Measurements from ENCODE around the gene PPT2. TPM values are rescaled to one million over a fixed set of nuclear protein-coding genes. Genes with fewer than 3 reads are reported as not detected.

PPT2 gene
- total and polyA plus RNA-seq, 2 of the 8 experiments (the other 6 are each of a cell fraction or from before 2014, with no cell fraction given), result 24.1 to 39.5 TPM

- DNase-seq (ENCODE audit: low read depth in 1 of 2, low spot score in 2 of 2), result no peak
- Histone ChIP-seq H3K9me3 (ENCODE audit: insufficient read depth in 2 of 2, low read depth in 1 of 2, low read length in 1 of 2) (no peaks in the 10 kb centered on the region), H3K27me3 (replicated peaks in 1 of 4; ENCODE audit: control insufficient read depth in 3 of 4, extremely low read depth in 1 of 4, insufficient read depth in 3 of 4, low read length in 3 of 4) (no peaks in the 10 kb centered on the region), H2BK120ac (replicated peaks; ENCODE audit: low read depth, low read length) (no peak overlapping the region), H3K79me2 (ENCODE audit: control insufficient read depth in 1 of 2, insufficient read depth in 2 of 2, low read length in 2 of 2) (no peaks in the 10 kb centered on the region), H3K27ac (ENCODE audit: low read depth, low read length) (no peak overlapping the region), H2BK12ac (ENCODE audit: low read depth, low read length) (no peak overlapping the region), H2BK5ac (ENCODE audit: low read depth, low read length) (no peak overlapping the region), H3K4me2 (ENCODE audit: insufficient read depth in 1 of 2, low read depth in 2 of 2, low read length in 2 of 2) (no peak overlapping the region), H4K91ac (replicated peaks; ENCODE audit: insufficient read length, low read length) (peak overlapping the region; percentile 81), H2BK20ac (ENCODE audit: low read length) (no peak overlapping the region), H3K4me3 (ENCODE audit: extremely low read depth in 1 of 4, insufficient read depth in 2 of 4, low read depth in 3 of 4, low read length in 4 of 4) (no peak overlapping the region), H3K4me1 (replicated peaks in 1 of 4; ENCODE audit: control insufficient read depth in 3 of 4, insufficient read depth in 4 of 4, low read length in 3 of 4) (peaks cover 8 to 22% (median 10%) of the 10 kb centered on the region in 4 experiments), H3K23ac (ENCODE audit: insufficient read length) (no peak overlapping the region), H2AK5ac (ENCODE audit: low read depth, low read length) (peak overlapping the region; percentile 43; the same call in 1 of the 2 replicates), H3K9ac (replicated peaks in 1 of 4; ENCODE audit: extremely low read depth in 1 of 4, low read depth in 3 of 4, low read length in 3 of 4) (no peak overlapping the region), H3K79me1 (ENCODE audit: low read depth, low read length) (no peaks in the 10 kb centered on the region), H3K23me2 (ENCODE audit: low read depth, low read length) (peaks cover 7% of the 10 kb centered on the region; the same call in 1 of the 2 replicates), H4K20me1 (replicated peaks in 1 of 2; ENCODE audit: control insufficient read depth in 1 of 2, insufficient read depth in 2 of 2, low read length in 2 of 2) (no peaks in the 10 kb centered on the region), H3K4ac (replicated peaks; ENCODE audit: insufficient read length, low read depth, low read length) (no peak overlapping the region), H3K14ac (ENCODE audit: insufficient read length) (no peak overlapping the region), H4K5ac (ENCODE audit: insufficient read length, low read depth, low read length) (no peak overlapping the region), H3K56ac (replicated peaks; ENCODE audit: insufficient read length, low read depth, low read length) (no peak overlapping the region), H2BK15ac (ENCODE audit: low read length) (no peak overlapping the region; the same call in 1 of the 2 replicates), H4K8ac (ENCODE audit: extremely low read depth, insufficient read depth, low read length) (no peak overlapping the region; the same call in 1 of the 2 replicates), H3K18ac (ENCODE audit: extremely low read depth, low read length) (no peak overlapping the region), H3K36me3 (ENCODE audit: control insufficient read depth in 2 of 4, insufficient read depth in 4 of 4, low read length in 3 of 4) (no peaks in the 10 kb centered on the region), H2AFZ (ENCODE audit: low read length) (no peak overlapping the region)
- TF ChIP-seq BACH1 (IDR thresholded peaks at IDR 0.05; ENCODE audit: low read length) (no peak), RFX5 (IDR thresholded peaks at IDR 0.05; ENCODE audit: borderline replicate concordance, low read depth, low read length) (no peak), HDAC6 (IDR thresholded peaks at IDR 0.05; ENCODE audit: low read depth, low read length) (no peak), CEBPB (IDR thresholded peaks at IDR 0.05; ENCODE audit: low read depth, low read length) (no peak), CHD2 (IDR thresholded peaks at IDR 0.05; ENCODE audit: low read length) (no peak), TAF7 (optimal IDR thresholded peaks at IDR 0.05; ENCODE audit: borderline replicate concordance, low read depth, low read length) (no peak), CTBP2 (IDR thresholded peaks at IDR 0.05; ENCODE audit: borderline replicate concordance, insufficient read depth, insufficient read length, low read length) (no peak), PHF8 (conservative IDR thresholded peaks at IDR 0.05; ENCODE audit: low read depth, low read length) (no peak)
- TF ChIP-seq, protein P1, sequence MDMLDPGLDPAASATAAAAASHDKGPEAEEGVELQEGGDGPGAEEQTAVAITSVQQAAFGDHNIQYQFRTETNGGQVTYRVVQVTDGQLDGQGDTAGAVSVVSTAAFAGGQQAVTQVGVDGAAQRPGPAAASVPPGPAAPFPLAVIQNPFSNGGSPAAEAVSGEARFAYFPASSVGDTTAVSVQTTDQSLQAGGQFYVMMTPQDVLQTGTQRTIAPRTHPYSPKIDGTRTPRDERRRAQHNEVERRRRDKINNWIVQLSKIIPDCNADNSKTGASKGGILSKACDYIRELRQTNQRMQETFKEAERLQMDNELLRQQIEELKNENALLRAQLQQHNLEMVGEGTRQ (IDR thresholded peaks at IDR 0.05; ENCODE audit: low read length), result no peak
- FAIRE-seq, result no peak
- 89% methylated on average over 3 of the region's 3 CpGs; no CpG with 5 or more reads in 1 of the 2 experiments for WGBS, 2 experiments (ENCODE audit: extremely low coverage in 1 of 2, insufficient coverage in 1 of 2, insufficient read length in 1 of 2, insufficient replicate concordance in 2 of 2, low coverage in 1 of 2, low lambda C conversion rate in 2 of 2, missing lambda C conversion rate in 1 of 2)
- ChIA-PET CTCF (ENCODE audit: partially characterized antibody) (interaction anchor here (0.9 to 2.6 kb wide), 4 partner anchors 9 to 80 kb away, joined by 3 to 9 read pairs (median 4); partner anchors contain the start of gene NOTCH4), POLR2A (ENCODE audit: partially characterized antibody) (interaction anchor here (1.1 to 13.3 kb wide), 3 partner anchors 19 to 92 kb away, joined by 3 to 194 read pairs (median 4); partner anchors contain the start of genes AGPAT1, PRRT1 and RNF5)
Measured at GRCh38 chr6:32198345-32198696, 44.4 kb downstream of the PPT2 start.

Data from H1 (cell line).